ENCODE data around the gene CAMTA1.

The CAMTA1 gene

DNA sequence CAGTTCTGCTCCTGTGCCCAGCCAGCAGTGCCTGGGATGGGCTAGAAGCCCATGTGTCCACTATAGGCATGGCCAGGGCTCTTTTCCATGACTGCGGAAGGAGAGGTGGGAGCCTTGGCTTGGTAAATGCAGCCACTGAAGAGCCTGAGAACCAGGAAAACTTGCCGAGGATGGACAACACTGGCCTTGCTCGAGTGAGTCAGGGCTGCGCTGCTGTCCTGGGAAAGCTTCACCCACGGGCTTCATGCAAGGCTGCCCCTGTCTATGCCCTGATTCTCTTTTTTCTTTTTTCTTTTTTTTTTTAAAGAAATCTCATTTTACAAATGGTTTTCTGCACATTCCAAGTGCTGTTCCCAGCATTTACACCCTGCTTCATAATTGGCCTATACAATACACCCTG is 156.5 kb downstream of the CAMTA1 start:
- no peak for DNase-seq

DNA sequence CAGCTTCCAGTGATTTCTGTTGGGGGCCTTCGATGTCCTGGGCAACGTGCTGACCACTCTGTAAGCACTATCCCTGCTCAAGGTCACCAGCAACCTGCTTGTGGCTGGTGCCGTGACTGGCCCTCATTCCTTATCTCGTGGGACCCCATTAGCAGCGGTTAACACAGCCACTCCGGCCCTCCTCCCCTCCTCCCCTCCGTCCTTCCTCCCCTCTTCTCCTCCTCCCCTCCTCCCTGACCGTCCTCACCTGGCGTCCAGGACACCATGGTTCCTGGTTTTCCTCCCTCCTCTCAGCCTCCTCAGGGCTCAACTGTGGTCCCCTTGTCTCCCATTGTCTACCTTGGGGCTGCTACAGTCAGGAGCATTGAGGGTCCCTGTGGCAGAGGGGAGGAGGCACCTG is 157.7 kb downstream of the CAMTA1 start:
- no peak for DNase-seq

DNA sequence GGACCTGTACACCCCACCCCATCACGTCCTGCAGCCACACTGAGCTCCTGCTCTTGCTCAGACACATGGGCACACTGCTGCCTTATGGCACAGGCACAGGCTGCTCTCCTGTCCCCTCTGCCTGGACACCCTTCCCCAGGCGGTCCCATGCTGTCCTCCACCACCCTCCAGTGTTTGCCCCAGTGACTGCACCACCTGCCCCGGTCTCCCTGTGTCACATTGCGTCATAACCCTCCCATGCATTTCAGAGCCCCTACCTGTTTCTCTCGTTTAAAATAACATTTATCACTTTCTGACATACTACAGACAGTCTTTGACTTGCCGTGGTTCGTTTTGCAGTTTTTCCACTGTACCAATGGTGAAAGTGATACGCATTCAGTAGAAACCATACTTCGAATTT is 159.2 kb downstream of the CAMTA1 start:
- DNase-seq, result no peak

DNA sequence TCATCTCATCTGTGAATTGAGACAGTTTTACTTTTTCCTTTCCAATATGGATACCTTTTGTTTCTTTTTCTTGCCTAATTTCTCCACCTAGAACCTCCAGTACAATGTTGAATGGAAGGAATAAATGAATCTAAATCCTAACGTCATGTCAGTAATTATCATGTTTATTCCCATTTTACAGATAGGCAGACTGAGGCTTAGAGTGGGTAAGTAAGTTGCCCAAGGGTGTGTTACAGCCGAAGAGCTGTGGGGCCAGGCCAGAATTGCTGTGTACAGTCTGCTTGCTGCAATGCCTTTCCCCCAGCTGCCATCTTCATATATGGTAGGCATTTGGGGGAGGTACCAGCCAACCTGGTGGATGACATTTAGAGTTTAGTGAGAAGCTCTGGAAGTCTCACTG is 162.7 kb downstream of the CAMTA1 start:
- DNase-seq, result no peak

DNA sequence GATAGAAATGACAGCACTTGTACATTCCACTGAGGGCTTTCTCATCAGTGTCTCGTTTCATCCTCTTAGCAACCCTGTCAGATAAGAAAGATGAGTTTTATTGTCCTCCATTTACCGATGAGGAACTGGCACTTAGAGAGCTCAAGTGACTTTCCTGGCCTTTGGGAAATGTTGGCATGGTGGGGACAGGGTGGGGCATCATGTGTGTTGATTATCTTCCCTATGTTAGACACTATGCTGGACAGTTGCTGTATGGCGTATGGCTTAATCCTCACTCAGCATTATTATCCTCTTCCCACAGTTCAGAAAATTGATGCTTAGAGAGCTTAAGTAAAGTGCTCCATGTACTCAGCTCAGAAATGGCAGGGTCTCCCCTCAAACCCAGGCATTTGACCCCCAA is 163.2 kb downstream of the CAMTA1 start:
- DNase-seq, result no peak

DNA sequence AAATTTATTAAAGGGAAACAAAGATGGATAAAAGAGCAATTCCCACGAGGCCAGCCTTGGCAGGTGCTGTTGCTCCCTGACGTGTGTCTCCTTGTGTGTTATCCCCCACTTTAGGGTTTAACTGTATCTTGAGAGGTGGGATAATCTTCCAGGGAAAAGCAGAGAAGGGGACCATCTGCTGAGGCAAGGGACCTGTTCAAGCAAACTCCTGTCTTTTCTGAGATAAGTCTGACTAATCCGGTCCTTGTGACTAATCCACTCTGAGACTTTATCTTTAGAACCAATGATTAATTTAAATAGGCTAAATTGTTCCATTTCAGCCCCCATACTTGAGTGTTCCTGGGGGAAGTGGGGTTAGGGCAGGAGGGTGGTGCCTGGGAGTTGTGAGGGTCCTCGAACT is 163.6 kb downstream of the CAMTA1 start:
- DNase-seq, result no peak

DNA sequence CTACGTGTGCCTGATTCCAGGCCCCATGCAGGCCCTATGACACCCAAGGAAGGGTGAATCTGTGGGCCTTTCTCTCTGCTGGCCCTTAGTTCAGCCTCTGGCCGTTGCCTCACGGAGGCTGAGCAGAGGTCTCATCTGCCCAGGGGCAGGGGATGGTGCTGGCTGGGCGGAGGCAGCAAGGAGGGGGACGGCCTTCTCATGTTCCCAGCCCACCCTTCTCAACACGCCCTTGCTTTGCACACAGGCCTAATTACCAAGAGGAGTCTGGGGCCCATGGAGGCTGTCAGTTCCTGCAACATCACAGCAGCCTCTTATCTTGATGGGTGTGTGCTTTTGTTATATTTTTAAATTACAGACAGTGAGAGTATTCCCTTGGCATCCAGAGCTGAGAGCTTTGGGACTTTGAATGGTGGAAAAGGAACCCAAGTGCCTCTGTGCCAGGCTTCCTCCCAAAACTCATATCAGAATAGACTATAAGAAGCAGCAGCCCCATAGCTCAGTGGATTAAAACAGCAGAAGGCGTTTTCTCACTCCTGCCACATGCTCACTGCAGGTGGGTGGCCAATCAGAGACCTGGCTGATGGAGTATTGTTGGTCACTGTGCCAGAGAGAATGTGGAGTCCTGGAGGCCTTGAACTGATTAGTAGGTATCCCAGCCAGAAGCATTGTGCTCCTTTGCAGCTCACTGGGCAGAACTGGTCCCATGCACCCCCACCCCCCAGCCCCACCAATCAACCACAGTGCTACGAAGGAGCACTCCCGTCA is 164.9 kb downstream of the CAMTA1 start:
- DNase-seq, result no peak

DNA sequence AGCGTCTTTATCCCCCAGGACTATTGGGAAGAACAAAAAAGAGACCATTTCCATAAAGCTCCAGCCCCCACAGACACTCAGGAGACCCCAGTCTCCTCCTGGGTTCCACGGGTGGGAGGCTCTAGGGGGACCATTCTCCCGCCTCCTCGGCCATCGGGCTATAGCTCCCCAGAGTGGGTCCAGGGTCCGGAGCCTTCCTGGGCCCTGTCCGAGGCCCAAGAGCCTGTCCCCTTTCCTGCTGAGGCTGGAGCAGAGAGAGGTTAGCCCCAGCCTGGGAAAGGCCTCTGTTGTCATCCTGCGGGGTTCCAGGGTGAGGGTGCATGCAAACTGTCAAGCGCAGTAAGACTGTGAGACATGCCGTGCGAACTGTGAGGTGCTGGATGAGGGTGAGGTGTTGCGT is 166.3 kb downstream of the CAMTA1 start:
- DNase-seq, result no peak

DNA sequence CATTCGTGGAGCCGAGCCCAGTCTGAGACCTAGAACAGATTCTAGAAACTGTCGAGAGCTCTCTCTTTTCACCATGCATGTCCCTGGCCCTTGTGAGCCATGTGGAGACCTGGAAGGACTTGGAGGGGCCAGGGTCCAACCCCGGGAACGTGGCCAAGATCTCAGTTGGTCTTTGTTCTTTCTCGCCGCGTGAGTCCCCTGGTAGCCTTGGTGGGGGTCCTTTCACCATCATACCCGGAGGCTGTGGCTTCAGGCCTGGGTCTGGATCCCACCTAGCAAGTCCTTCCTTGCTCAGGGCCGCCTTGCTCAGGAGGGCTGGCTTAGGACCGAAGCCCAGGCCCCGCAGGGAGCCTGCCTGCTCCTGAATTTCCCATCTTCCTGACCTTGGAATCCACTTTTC is 168.0 kb downstream of the CAMTA1 start:
- no peak for DNase-seq

DNA sequence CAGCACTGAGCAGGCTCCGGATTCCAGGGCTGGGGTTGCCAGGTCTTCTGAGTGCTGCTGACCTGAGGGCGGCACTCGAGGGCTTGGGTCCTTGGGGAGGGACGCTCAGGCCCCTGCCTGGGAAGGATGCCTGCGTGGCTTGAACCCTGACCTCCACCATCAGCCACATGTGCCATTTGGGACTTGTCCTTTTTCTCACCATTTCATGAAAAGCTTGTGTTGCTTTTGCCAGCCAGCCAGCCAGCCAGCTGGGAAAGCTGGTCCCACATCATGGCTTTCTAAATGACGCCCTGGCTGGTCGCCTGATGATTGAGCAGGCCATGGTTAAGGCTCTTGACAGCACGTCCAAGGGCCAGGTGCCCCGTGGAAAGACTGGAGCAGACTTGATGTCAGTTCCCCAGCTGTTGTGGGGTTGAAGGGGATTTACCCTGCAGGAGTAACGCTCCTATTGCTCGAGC is 168.7 kb downstream of the CAMTA1 start:
- DNase-seq, result no peak

DNA sequence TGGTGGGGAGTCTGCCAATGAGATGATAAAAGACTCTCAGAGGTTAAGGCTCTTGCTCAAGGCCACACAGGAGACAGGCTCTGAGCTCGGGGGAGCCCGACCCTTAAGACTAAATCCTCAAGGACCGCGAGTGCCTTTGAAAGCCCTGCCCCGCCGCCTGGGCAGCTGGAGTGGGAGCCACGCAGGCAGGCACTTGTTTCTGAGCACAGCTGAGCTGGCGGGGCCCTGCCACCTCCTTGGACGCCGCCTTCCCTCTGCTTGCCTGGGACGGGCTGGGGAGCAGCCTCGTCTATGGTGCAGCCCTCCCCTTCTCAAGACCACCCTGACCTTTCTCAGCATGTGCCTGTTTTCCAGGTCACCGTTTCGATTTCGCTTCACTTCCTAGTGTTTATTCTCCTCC is 169.3 kb downstream of the CAMTA1 start:
- DNase-seq, result no peak

DNA sequence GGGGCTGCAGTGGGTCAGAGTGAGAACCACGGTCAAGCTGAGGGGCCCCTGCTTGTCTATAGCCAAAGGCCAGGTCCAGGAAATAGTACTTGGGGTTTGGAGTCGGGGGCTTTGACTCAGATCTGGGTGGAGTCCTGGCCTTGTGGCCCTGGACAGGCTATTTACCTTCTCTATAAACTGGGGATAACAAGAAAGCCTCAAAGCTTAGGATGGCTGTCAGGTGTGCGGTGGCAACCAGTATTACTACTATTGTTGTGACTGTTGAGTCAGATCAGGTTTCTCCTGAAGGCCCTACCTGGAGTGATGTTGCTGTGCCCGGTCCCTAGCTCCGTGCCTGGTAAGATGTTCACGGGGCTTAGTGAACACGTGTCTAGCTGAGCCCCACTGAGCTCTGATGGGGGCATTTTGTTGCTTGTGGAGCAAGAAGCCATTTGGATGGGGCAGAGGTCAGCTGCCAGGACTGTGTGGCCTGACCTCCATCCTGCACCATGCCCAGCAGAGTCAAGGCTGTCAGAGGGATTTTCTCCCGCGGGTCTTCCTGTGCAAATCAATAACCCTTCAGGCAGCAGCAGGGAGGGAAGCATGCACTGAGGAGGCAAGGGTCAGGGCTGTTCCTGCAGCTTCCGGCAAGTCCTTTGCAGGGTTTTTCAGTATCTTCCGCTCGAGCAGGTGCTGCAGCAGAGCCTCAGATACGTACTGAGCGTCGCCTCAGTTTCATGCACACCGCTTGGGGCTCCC is 170.3 kb downstream of the CAMTA1 start:
- DNase-seq, result no peak

DNA sequence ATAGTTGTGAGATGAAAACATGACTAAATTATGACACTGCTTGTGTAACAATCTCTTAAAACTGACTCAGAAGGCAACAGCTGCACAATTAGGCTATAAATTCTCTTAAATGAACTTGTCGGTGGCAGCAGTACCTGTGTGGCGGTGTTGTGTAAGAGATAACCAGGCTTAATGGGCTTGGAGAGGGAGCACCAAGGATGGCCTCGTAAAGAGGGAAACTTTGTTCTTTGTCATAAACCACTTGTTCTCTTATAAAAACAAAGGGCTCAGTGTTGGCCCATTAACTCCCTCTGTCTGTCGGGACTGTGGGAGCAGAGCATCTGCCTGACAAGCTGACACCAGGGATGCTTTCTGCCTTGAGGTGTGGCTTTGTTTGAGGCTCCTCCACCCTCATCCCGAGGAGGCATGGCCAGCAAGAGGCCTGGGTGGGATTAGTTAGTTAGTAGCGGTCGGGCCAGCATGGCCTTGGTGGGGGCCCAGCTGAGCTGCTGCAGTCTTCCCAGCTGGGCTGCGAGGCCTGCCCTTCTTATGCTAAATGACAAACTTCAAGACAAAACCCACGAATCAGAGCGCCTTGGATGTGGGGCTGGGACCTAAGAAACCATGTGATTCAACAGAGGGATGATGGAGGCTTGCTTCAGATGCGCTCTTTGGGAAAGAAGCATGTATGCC is 171.4 kb downstream of the CAMTA1 start:
- DNase-seq, result no peak

DNA sequence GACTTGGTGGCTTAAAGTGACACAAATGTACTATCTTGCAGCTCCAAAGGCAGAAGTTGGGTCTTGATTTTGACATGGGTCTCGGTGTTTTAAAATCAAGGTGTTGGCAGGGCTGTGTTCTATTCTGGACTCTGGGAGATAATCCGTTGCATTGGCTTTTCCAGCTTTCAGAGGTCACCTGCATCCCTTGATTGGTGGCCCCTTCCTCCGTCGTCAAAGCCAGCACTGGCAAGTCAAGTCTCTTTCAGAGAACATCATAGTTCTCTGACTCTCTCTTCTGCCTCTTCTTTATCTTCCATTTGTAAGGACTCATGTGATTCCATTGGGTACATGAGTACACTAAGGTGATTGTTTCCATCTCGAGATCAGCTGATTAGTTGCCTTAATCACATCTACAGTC is 172.1 kb downstream of the CAMTA1 start:
- no peak for DNase-seq

DNA sequence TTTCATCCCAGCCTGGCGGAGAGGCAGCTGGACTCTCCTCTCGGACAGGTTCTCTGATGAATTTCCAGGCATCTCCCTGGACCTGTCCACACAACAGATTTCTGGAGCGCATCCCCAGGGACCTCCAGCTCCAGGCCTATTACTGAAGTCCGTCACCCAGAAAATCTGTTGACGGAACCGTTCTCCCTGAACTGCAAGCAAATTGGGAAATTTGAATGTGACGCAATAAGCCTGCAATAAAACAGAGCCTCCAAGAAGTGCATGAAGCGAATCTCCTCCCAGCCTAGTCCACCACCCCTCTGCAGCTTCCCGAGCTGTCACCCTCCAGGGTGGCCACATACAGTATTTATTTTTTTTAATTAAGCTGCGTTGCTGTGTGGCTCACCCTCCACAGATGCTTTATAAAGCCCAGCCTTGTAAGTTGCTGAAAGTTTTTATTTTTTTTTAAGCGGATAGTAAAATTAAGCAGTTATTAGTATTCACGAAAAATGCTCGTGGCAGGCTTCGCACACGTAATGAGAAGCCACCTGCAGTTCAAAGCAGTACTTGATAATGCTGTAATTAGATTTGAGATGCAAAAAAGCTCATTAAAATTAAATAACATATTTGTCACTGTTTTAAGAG is 173.3 kb downstream of the CAMTA1 start:
- DNase-seq, result no peak

DNA sequence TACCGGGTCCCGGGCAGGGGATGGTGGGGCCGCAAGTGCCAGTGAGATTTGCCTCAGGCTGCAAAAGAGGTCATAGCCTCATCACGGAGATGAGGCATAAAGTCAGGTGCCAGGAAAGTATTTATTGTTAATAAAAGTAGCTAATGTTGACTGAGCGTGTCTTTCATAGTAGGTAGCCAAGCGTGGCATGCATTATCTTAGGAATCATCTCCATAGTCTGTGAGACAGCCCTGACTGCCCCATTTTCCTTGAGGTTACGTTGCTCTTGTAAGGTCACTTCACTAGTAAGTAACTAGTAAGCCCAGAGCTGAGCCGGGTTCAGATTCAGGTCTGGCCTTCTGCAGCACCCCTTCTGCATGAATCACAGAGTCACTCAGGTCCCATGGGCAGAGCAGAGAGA is 174.2 kb downstream of the CAMTA1 start:
- no peak for DNase-seq

DNA sequence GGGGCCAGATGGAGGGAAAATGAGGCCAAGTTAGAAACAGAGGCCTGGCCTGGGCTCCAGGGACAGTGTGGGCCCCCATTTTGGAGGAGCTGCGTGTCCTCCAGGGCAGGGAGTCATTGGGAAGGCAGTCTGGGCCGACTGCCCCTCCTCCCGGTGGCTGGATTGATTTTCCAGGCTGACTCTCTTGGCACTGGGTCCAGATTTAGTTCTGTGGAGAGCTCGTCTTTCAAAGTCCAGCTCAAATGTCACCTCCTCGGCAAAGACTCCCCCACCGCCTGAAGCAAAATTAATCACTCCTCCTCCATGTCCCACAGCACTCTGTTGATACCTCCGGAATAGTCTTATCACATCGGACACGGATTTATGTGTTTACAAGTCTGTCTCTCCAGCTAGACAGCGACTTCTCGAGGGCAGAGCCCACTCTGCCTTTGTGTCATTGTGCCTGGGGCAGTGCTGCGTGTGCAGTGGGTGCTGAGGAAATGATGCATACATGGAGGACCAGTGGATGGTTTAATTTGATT is 175.1 kb downstream of the CAMTA1 start:
- no peak for DNase-seq

DNA sequence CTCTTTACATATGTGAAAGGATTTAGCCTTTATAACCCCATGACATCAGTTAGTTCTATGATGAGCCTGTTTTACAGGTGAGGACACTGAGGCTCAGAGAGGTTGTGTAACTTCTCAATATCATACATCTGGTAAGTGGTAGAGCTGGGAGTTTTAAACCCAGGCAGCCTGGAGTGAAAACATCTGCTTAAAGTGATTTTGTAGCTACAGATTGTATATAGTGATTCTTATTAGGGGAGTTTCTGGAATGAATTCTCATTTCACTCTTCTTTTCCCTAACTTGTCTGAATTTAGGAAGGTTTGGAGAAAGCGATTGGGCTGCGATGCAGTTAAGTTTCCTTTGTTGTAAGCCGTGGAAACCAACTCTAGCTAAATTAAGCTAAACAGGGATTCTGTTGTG is 175.6 kb downstream of the CAMTA1 start:
- no peak for DNase-seq

DNA sequence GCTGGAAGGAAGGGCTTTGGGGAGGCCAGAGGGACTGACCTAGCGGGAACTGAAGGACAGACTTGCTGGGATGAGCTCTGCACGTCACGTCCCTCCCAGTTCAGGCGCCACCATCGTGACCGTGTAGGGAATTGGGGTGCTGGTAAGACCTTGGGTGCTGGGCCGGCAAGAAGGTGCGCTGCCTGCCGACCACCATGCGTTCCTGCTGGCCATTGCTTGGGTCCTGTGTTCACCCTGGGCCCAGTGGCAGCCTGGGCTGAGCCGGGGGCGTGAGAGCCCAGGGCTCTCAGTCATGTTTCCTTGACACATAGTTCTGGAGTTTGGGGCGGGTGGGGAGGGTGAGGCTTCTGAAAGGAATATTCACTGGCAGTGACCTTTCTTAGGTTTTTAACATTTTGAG is 176.0 kb downstream of the CAMTA1 start:
- no peak for DNase-seq

DNA sequence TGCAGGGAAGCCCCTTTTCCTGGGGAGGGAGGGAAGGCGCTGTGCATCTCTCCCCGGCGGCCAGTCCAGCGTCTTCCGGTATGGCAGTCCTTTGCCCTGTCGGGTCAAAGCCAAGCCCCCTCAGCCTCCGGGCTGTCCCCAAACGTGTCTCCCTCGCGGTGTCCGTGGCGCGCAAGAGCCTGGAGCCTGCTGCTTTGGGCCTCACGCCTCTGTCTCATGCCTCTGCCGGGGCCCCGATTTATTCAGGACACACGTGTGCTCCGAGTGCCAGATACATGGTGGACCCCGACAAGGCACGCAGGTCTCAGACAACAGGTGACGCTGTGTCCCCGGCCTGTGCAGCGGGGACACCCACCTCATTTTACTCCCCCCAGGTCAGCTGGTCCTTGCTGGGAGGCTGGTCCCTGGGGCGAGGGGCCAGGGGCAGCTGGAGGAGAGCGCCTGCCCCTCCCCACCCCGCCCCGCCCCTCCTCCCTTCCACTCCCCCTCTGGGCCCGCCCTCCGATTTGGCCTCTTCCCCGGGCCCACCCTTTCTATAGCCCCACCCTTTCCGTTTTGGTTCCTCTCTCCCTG is 176.7 kb downstream of the CAMTA1 start:
- no peak for DNase-seq

DNA sequence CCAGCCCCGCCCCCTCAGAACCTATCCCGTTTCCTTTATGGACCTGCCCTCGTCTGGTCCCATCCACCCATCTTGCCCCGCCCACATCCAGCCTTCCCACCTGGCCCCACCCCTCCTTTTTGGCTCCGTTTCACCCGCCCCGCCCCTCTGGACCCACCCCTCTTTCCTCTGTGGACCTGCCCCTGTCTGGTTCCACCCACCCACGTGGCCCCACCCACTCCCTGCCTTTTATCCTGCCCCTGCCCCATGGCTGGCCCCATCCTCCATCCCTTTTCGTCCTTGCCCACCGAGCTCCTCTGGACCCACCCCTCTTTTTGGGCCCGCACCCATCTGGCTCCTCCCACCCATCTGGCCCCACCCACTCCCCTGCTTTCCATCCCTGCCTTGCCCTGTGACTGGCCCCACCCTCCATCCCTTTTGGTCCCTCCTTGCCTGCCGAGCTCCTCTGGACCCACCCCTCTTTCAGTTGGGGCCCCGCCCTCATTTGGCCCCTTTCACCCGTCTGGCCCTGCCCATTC is 177.3 kb downstream of the CAMTA1 start:
- peak; percentile 15 for DNase-seq

DNA sequence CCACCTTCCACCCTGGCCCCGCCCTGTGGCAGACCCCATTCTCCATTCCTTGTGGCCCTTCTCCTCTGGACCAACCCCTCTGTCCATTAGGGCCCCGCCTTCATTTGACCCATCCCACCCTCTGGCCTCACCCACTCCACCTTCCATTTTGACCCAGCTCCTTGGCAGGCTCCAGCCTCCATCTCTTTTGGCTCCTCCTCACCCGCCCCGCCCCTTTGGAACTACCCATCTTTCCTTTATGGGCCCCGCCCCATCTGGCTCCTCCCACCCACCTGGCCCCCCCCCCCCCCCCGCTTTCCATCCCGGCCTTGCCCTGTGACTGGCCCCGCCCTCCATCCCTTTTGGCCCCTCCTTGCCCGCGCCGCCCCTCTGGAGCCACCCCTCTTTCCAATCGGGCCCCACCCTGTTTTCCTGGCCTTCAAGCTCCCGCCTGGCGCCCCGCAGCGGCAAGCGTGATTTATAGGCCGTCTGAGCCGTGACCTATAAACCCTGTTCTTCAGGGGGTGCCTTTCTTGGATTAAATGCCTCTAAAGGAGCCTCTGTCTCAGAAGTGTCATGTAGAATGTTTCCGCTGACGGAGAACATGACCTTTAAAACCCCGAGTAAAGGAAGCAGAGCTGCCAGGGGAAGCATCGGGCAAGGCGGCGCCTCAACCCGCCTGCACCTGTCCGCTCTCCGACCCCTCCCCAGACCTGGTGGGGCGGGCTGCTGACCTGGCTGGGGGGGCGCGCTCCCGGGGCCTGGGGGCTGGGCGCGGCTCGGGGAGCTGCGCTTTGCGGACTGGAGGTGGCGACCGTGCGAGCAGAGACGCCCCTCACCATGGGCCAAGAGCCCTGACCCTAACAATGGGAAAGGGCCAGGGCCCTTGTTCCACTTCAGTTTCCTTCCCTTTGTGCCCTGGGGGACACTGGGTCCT is 178.0 kb downstream of the CAMTA1 start:
- peak; percentile 15 for DNase-seq
